ENCODE data around the gene TM2D1. TPM values are rescaled to one million over a fixed set of nuclear protein-coding genes. Genes with fewer than 3 reads are reported as not detected.

Gene TM2D1
- polyA plus RNA-seq, 1 experiment, result 56.5 TPM

GRCh38 chr1:61655453-61655852, 69.5 kb downstream of the TM2D1 start:
- DNase-seq (ENCODE audit: low read depth, low spot score), result no peak
- Histone ChIP-seq H3K4me3 (ENCODE audit: low read depth, low read length) (no peak overlapping the region), H3K9me3 (ENCODE audit: control insufficient read depth, insufficient read depth, low read length) (no peaks in the 10 kb centered on the region; the same call in 1 of the 2 replicates), H3K27me3 (ENCODE audit: control insufficient read depth, insufficient read depth, low read length) (no peaks in the 10 kb centered on the region), H3K27ac (ENCODE audit: low read depth, low read length) (no peak overlapping the region)
- ChIA-PET POLR2A (no interaction called here), CTCF (no interaction called here)
- TF ChIP-seq CTCF (IDR thresholded peaks at IDR 0.05; ENCODE audit: low read depth, low read length), result no peak

- Histone ChIP-seq H3K27ac (ENCODE audit: low read depth, low read length) (no peak overlapping the region), H3K9me3 (ENCODE audit: control insufficient read depth, insufficient read depth, low read length) (no peaks in the 10 kb centered on the region; the same call in 1 of the 2 replicates), H3K4me3 (ENCODE audit: low read depth, low read length) (no peak overlapping the region), H3K27me3 (ENCODE audit: control insufficient read depth, insufficient read depth, low read length) (peaks cover 1% of the 10 kb centered on the region)
- TF ChIP-seq CTCF (IDR thresholded peaks at IDR 0.05; ENCODE audit: low read depth, low read length), result no peak
- ChIA-PET POLR2A (no interaction called here), CTCF (no interaction called here)
- DNase-seq (ENCODE audit: low read depth, low spot score), result no peak
Observed at GRCh38 chr1:61654067-61654466, 70.9 kb downstream of the TM2D1 start.

- Histone ChIP-seq H3K27ac (ENCODE audit: low read depth, low read length) (no peak overlapping the region), H3K9me3 (ENCODE audit: control insufficient read depth, insufficient read depth, low read length) (no peaks in the 10 kb centered on the region; the same call in 1 of the 2 replicates), H3K4me3 (ENCODE audit: low read depth, low read length) (no peak overlapping the region), H3K27me3 (ENCODE audit: control insufficient read depth, insufficient read depth, low read length) (peaks cover 2% of the 10 kb centered on the region)
- TF ChIP-seq CTCF (IDR thresholded peaks at IDR 0.05; ENCODE audit: low read depth, low read length), result no peak
- ChIA-PET CTCF (no interaction called here), POLR2A (no interaction called here)
- no peak for DNase-seq (ENCODE audit: low read depth, low spot score)
Observed at GRCh38 chr1:61648983-61649742, 75.8 kb downstream of the TM2D1 start.

GRCh38 chr1:61647142-61647541, 77.8 kb downstream of the TM2D1 start:
- POLR2A ChIA-PET, result no interaction called here
- DNase-seq (ENCODE audit: low read depth, low spot score), result no peak
- TF ChIP-seq CTCF (IDR thresholded peaks at IDR 0.05; ENCODE audit: low read depth, low read length), result no peak
- CTCF ChIA-PET, result interaction anchor here (0.5 kb wide), 1 partner anchor 605 kb away, joined by 6 read pairs; no protein-coding TSS in a partner anchor
- H3K27ac ChIP-seq (ENCODE audit: low read depth, low read length), result no peak overlapping the region
- H3K4me3 ChIP-seq (ENCODE audit: low read depth, low read length), result no peak overlapping the region
- no peaks in the 10 kb centered on the region for H3K9me3 ChIP-seq (ENCODE audit: control insufficient read depth, insufficient read depth, low read length)
- H3K27me3 ChIP-seq (ENCODE audit: control insufficient read depth, insufficient read depth, low read length), result peaks cover 2% of the 10 kb centered on the region

GRCh38 chr1:61645476-61645875, 79.5 kb downstream of the TM2D1 start:
- ChIA-PET POLR2A (no interaction called here), CTCF (interaction anchor here (0.9 to 1.6 kb wide), 2 partner anchors 208 to 666 kb away, joined by 3 read pairs; no protein-coding TSS in a partner anchor)
- no peaks in the 10 kb centered on the region for H3K9me3 ChIP-seq (ENCODE audit: control insufficient read depth, insufficient read depth, low read length)
- H3K27me3 ChIP-seq (ENCODE audit: control insufficient read depth, insufficient read depth, low read length), result peaks cover 2% of the 10 kb centered on the region
- H3K4me3 ChIP-seq (ENCODE audit: low read depth, low read length), result no peak overlapping the region
- DNase-seq (ENCODE audit: low read depth, low spot score), result no peak
- TF ChIP-seq CTCF (IDR thresholded peaks at IDR 0.05; ENCODE audit: low read depth, low read length), result no peak
- no peak overlapping the region for H3K27ac ChIP-seq (ENCODE audit: low read depth, low read length)

Data from AG04450 (cell line).